GM12864 (cell line): ENCODE data around the gene PLAU.

Source experiments
- DNase-seq: peaks from one replicate; pipeline ENCODE4 v3.0.0-alpha.2; 2011; ENCODE audit warnings: low read depth
- H3K4me3 ChIP-seq: 2 replicates; pipeline ENCODE4 v1.5.1; 2011; ENCODE audit warnings: mild to moderate bottlenecking, low read depth, low read length, control low read depth
- TF ChIP-seq, protein P1 (sequence below): IDR thresholded peaks from 2 replicates; pipeline ENCODE4 v1.5.1; 2011; ENCODE audit warnings: low read depth, mild to moderate bottlenecking, moderate library complexity, low read length, control low read depth, inconsistent platforms; ENCODE audit errors: missing control alignments

PLAU gene

GRCh38 chr10:73866621-73867020 lies 44.3 kb upstream of the PLAU start:
- DNase-seq, result no peak
- H3K4me3 ChIP-seq, result no peak overlapping the region
- TF ChIP-seq, protein P1, sequence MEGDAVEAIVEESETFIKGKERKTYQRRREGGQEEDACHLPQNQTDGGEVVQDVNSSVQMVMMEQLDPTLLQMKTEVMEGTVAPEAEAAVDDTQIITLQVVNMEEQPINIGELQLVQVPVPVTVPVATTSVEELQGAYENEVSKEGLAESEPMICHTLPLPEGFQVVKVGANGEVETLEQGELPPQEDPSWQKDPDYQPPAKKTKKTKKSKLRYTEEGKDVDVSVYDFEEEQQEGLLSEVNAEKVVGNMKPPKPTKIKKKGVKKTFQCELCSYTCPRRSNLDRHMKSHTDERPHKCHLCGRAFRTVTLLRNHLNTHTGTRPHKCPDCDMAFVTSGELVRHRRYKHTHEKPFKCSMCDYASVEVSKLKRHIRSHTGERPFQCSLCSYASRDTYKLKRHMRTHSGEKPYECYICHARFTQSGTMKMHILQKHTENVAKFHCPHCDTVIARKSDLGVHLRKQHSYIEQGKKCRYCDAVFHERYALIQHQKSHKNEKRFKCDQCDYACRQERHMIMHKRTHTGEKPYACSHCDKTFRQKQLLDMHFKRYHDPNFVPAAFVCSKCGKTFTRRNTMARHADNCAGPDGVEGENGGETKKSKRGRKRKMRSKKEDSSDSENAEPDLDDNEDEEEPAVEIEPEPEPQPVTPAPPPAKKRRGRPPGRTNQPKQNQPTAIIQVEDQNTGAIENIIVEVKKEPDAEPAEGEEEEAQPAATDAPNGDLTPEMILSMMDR, result no peak

DNA sequence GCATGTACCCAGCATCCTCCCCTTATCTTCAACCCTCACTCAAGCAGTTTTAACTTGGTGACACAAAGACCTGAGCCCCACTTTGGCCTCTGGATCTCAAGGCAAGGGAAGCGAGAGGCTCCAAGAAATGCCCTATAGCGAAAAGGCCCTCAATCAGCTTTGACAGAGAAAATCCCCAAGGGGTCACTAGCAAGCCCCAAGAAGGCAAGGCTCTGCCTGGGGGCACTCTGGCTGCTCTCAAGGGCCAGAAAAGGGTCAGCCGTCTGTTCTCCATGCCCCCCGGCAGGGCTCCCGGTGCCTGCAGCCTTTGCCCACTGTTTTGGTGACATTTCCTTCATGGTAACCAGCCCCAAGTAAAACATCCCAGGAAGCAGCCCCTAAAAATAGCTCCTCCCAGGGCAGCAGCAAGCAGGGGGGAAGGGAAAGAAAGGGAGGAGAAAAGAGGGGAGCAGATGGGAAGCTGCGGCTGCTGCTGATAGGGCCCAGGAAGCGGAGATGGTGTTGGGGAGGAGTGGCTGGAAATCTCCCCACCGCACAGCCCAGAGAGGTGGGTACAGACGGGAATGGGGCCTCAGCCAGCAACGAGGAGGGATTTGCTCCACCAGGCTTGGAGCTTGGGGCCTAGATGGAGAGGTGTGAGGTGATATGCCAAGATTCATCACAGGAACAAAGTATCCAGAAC lies 43.7 kb upstream of the PLAU start:
- H3K4me3 ChIP-seq, result no peak overlapping the region
- no peak for DNase-seq
- TF ChIP-seq, protein P1, result no peak

DNA sequence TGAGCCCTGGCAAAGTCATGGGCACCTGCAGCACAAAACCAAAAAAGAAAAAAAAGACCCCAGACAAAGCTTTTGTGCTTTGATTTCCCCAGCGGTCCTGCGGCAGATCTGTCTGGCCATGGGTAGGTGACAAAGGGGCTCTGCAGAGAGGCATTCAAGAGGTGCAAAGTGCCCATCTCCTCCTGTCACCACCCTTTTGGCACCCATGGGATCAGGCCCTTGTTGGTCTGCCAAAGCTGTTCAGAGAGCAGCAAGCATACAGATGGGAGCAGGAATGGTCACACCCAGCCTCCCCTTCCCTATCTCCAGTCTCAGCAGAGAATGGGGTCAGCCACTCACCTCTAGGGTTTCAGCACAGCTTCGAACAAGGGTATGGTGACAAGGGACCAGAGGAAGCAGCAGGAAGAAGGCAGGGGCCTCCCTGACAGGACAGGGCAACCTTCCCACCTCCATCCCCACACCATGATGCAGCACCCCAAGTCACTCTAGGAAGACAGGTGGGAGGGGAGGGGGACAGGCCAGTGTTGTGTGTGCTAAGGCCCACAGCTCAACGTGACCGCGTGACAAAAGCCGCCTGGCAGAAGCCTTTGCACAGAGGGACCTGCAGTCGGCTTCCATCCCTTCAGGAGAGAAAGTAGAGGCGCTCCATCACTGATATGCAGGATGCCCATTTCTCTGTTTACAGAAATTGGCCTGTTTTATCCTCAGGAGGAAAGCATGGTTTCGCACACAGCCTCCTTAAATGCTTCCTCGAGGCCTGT lies 42.9 kb upstream of the PLAU start:
- no peak for DNase-seq
- no peak overlapping the region for H3K4me3 ChIP-seq
- TF ChIP-seq, protein P1, result no peak

GRCh38 chr10:73868655-73869195 lies 42.2 kb upstream of the PLAU start:
- H3K4me3 ChIP-seq, result no peak overlapping the region
- no peak for DNase-seq
- TF ChIP-seq, protein P1, result no peak

GRCh38 chr10:73871295-73872189 lies 39.4 kb upstream of the PLAU start:
- DNase-seq, result no peak

GRCh38 chr10:73872190-73872710 lies 38.7 kb upstream of the PLAU start:
- no peak overlapping the region for H3K4me3 ChIP-seq
- TF ChIP-seq, protein P1, result no peak
- no peak for DNase-seq

More at GRCh38 chr10:73871295-73872189, 39.4 kb upstream of the PLAU start:
- TF ChIP-seq, protein P1, result no peak
- no peak overlapping the region for H3K4me3 ChIP-seq
